IMR-90 (cell line): Measurements from ENCODE around the gene CDC5L. TPM values are rescaled to one million over a fixed set of nuclear protein-coding genes. Genes with fewer than 3 reads are reported as not detected.

Source experiments
- ATAC-seq: fragments of 200-7000 bp; cut with Tn5 transposase; 2 replicates; pipeline ENCODE4 v1.9.1; 2020; ENCODE audit warnings: low read depth, mild to moderate bottlenecking, moderate library complexity
- BruUV-seq: library from RNA; stranded (reverse); fragments of 400-500 nt; replicated peaks from 2 replicates; lab custom pipeline; 2021; lab: Mats Ljungman, UMichigan
- CTCF ChIA-PET: fragments of 300-600 bp; formaldehyde crosslinking; extraction: SDS; loops from one replicate; lab custom pipeline; 2021; ENCODE audit warnings: antibody characterized with exemption; lab: Yijun Ruan, JAX
- POLR2A ChIA-PET: fragments of 300-600 bp; sonication (Branson Sonifier 250); formaldehyde crosslinking; loops from one replicate; lab custom pipeline; 2022; ENCODE audit warnings: antibody characterized with exemption; ENCODE audit not compliant: unreplicated experiment; lab: Charles Lee
- DNase-seq: peaks from one replicate; pipeline ENCODE4 v3.0.0; 2013
- H2AFZ ChIP-seq: replicated peaks from 2 replicates; pipeline ENCODE3; 2013; ENCODE audit warnings: low read length, mild to moderate bottlenecking; ENCODE audit not compliant: poor library complexity
- H2AK5ac ChIP-seq: 2 replicates; pipeline ENCODE4 v1.6.1; 2013; ENCODE audit warnings: low read depth, low read length, inconsistent platforms
- H2AK9ac ChIP-seq: replicated peaks from 2 replicates; pipeline ENCODE3; 2013; ENCODE audit warnings: mild to moderate bottlenecking, low read depth, low read length, moderate library complexity; ENCODE audit not compliant: poor library complexity
- H2BK120ac ChIP-seq: 2 replicates; pipeline ENCODE4 v1.6.1; 2013; ENCODE audit warnings: low read depth, low read length, inconsistent platforms
- H2BK15ac ChIP-seq: 3 replicates; pipeline ENCODE4 v1.6.1; 2013; ENCODE audit warnings: low read depth, low read length, inconsistent platforms
- H2BK20ac ChIP-seq: 2 replicates; pipeline ENCODE4 v1.6.1; 2013; ENCODE audit warnings: low read depth, mild to moderate bottlenecking, inconsistent platforms, low read length, moderate library complexity
- H2BK5ac ChIP-seq: 2 replicates; pipeline ENCODE4 v1.6.1; 2013; ENCODE audit warnings: mild to moderate bottlenecking, low read depth, low read length, inconsistent platforms; ENCODE audit not compliant: poor library complexity, severe bottlenecking
- H3K14ac ChIP-seq: replicated peaks from 2 replicates; pipeline ENCODE4 v1.6.1; 2013; ENCODE audit warnings: low read depth, low read length, inconsistent platforms
- H3K18ac ChIP-seq: 2 replicates; pipeline ENCODE4 v1.6.1; 2013; ENCODE audit warnings: low read depth, low read length, control low read depth
- H3K23ac ChIP-seq: 2 replicates; pipeline ENCODE4 v1.6.1; 2013; ENCODE audit warnings: low read depth, low read length, inconsistent platforms
- H3K27ac ChIP-seq: 2 replicates; pipeline ENCODE4 v1.5.1; 2013; ENCODE audit warnings: mild to moderate bottlenecking, control low read depth, low read length; ENCODE audit not compliant: insufficient read depth
- H3K27me3 ChIP-seq: 2 replicates; pipeline ENCODE4 v1.6.1; 2013; ENCODE audit warnings: low read length; ENCODE audit not compliant: control insufficient read depth, insufficient read depth
- H3K36me3 ChIP-seq: 2 replicates; pipeline ENCODE4 v1.6.1; 2013; ENCODE audit warnings: low read length, mixed read lengths; ENCODE audit not compliant: control insufficient read depth, insufficient read depth
- H3K4ac ChIP-seq: 2 replicates; pipeline ENCODE4 v1.6.1; 2013; ENCODE audit warnings: low read depth, low read length, inconsistent platforms
- H3K4me1 ChIP-seq: 2 replicates; pipeline ENCODE4 v1.6.1; 2013; ENCODE audit warnings: low read length, mixed read lengths; ENCODE audit not compliant: control insufficient read depth, insufficient read depth
- H3K4me2 ChIP-seq: 2 replicates; pipeline ENCODE4 v1.6.1; 2013; ENCODE audit warnings: low read depth, mild to moderate bottlenecking, control low read depth, low read length, moderate library complexity
- H3K4me3 ChIP-seq: 2 replicates; pipeline ENCODE4 v1.5.1; 2013; ENCODE audit warnings: low read depth, mild to moderate bottlenecking, control low read depth, low read length, moderate library complexity; ENCODE audit not compliant: insufficient read depth
- H3K56ac ChIP-seq: 2 replicates; pipeline ENCODE4 v1.6.1; 2013; ENCODE audit warnings: low read length, inconsistent platforms; ENCODE audit not compliant: insufficient read depth; ENCODE audit errors: extremely low read depth
- H3K79me1 ChIP-seq, 2 experiments: 2 replicates each; pipeline ENCODE4 v1.6.1; 2013; ENCODE audit warnings: low read length in 2 of 2, inconsistent platforms in 1 of 2, low read depth in 1 of 2
- H3K9ac ChIP-seq: 2 replicates; pipeline ENCODE4 v1.6.1; 2013; ENCODE audit warnings: low read depth, low read length, control low read depth
- H3K9me1 ChIP-seq: 2 replicates; pipeline ENCODE4 v1.6.1; 2013; ENCODE audit warnings: low read length, inconsistent platforms; ENCODE audit not compliant: insufficient read depth
- H3K9me3 ChIP-seq: 2 replicates; pipeline ENCODE4 v1.6.1; 2013; ENCODE audit warnings: low read length; ENCODE audit not compliant: control insufficient read depth, insufficient read depth
- H4K20me1 ChIP-seq: 2 replicates; pipeline ENCODE4 v1.6.1; 2013; ENCODE audit warnings: low read length, inconsistent platforms; ENCODE audit not compliant: insufficient read depth
- H4K5ac ChIP-seq: 2 replicates; pipeline ENCODE4 v1.6.1; 2013; ENCODE audit warnings: mild to moderate bottlenecking, low read depth, low read length, control low read depth
- H4K8ac ChIP-seq, 2 experiments: 2 replicates each; pipeline ENCODE4 v1.6.1; 2013; ENCODE audit warnings: low read depth in 2 of 2, low read length in 2 of 2, control low read depth in 1 of 2, inconsistent platforms in 1 of 2
- H4K91ac ChIP-seq: 2 replicates; pipeline ENCODE4 v1.6.1; 2013; ENCODE audit warnings: low read depth, low read length, inconsistent platforms; ENCODE audit not compliant: insufficient read depth
- BHLHE40 ChIP-seq: fragments of 150-350 bp; IDR thresholded peaks from 2 replicates; pipeline ENCODE4 v1.6.1; 2016; ENCODE audit warnings: mild to moderate bottlenecking, low read depth, low read length
- CHD1 ChIP-seq: IDR thresholded peaks from 2 replicates; pipeline ENCODE4 v1.6.1; 2012; ENCODE audit warnings: low read depth, low read length, improper control_type of control experiment
- MAFK ChIP-seq: IDR thresholded peaks from 2 replicates; pipeline ENCODE4 v1.6.1; 2012; ENCODE audit warnings: low read depth, low read length, improper control_type of control experiment
- MXI1 ChIP-seq: IDR thresholded peaks from 2 replicates; pipeline ENCODE4 v1.6.1; 2012; ENCODE audit warnings: low read depth, mild to moderate bottlenecking, low read length, moderate library complexity, borderline replicate concordance
- NFE2L2 ChIP-seq: fragments of 150-350 bp; IDR thresholded peaks from 2 replicates; pipeline ENCODE4 v1.6.1; 2016; ENCODE audit warnings: low read depth, mild to moderate bottlenecking, low read length
- POLR2A ChIP-seq: IDR thresholded peaks from 2 replicates; pipeline ENCODE4 v1.6.1; 2012; ENCODE audit warnings: mild to moderate bottlenecking, low read depth, low read length
- RAD21 ChIP-seq: IDR thresholded peaks from 2 replicates; pipeline ENCODE4 v1.6.1; 2012; ENCODE audit warnings: low read length, improper control_type of control experiment
- RCOR1 ChIP-seq: IDR thresholded peaks from 2 replicates; pipeline ENCODE4 v1.6.1; 2012; ENCODE audit warnings: mild to moderate bottlenecking, low read length, improper control_type of control experiment; ENCODE audit not compliant: insufficient replicate concordance
- RFX5 ChIP-seq: IDR thresholded peaks from 2 replicates; pipeline ENCODE4 v1.8.0; 2012; ENCODE audit warnings: low read depth, mild to moderate bottlenecking, low read length, moderate library complexity
- WGBS, 2 experiments: methylation state at CpG; one replicate each; pipeline versions ENCODE4 v1.1.5 to v1.1.7; 2013; ENCODE audit warnings: missing lambda C conversion rate in 2 of 2; ENCODE audit not compliant: insufficient read length in 1 of 2; ENCODE audit errors: extremely low coverage in 2 of 2; 5-methylcytosine and 5-hydroxymethylcytosine counted together
- dilution Hi-C: fragments of 300-500 bp; cut with HindIII; formaldehyde crosslinking; loops from one replicate; pipeline ENCODE4 v1.14.3; 2018; ENCODE audit warnings: low sequenced_read_pairs; ENCODE audit not compliant: unreplicated experiment
- in situ Hi-C: fragments of 300-500 bp; cut with MboI; formaldehyde crosslinking; loops from 3 replicates; pipeline ENCODE4 v1.14.3; 2019; ENCODE audit warnings: low sequenced_read_pairs, inconsistent platforms, mixed read lengths
- intact Hi-C: fragments of 100-400 bp; cut with micrococcal nuclease; formaldehyde crosslinking; loops from 2 replicates; pipeline ENCODE4 v1.10.0; 2022
- polyA plus RNA-seq, 3 experiments: library from polyadenylated mRNA; depleted of rRNA; stranded (reverse); fragments of >200 nt; gene quantifications; 2 replicates each; pipeline ENCODE4 v1.2.3, GENCODE V29; 2012; ENCODE audit warnings: low replicate concordance in 1 of 3
- total RNA-seq: library from RNA; depleted of rRNA; stranded (reverse); fragments of >200 nt; gene quantifications from 2 replicates; pipeline ENCODE4 v1.2.3, GENCODE V29; 2012
- TF ChIP-seq, protein P1 (sequence below): fragments of 150-350 bp; IDR thresholded peaks from 2 replicates; pipeline ENCODE4 v1.6.1; 2017; ENCODE audit warnings: mild to moderate bottlenecking, antibody characterized with exemption, low read length, low read depth
- TF ChIP-seq, protein P2 (sequence below): fragments of 150-350 bp; IDR thresholded peaks from 2 replicates; pipeline ENCODE4 v1.6.1; 2016; ENCODE audit warnings: low read depth, mild to moderate bottlenecking, low read length, moderate library complexity, borderline replicate concordance
- TF ChIP-seq, protein P3 (sequence below): conservative IDR thresholded peaks from 2 replicates; pipeline ENCODE4 v1.5.1; 2012; ENCODE audit warnings: mild to moderate bottlenecking, low read depth, low read length, improper control_type of control experiment

CDC5L gene
- total and polyA plus RNA-seq, 2 of the 4 experiments (the other 2 are of a cell fraction), result 9.9 to 17.7 TPM

DNA sequence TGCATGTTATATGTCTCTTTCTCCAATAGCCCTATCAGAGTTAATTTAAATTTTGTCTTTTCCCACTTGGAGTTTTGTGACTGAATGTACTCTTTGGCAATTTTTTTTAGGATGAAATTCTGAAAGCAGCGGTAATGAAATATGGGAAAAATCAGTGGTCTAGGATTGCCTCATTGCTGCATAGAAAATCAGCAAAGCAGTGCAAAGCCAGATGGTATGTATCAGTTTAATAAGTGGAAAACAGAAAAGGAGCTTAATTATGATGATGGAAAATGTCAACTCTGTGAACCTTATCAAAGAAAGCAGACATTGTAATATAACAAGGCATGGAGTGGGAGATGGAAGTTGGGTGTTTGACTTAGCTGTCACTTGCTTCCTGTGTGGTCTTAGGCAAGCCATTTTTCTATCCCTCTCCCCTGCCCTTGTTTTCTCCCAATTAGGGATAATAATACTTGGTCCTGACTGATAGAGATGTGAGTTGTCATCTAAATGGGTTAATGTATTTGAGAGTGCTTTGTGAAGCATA lies 2.7 kb downstream of the CDC5L start:
- no peak overlapping the region for H2AFZ ChIP-seq
- H2AK5ac ChIP-seq, result no peak overlapping the region
- H2AK9ac ChIP-seq, result no peak overlapping the region
- ChIA-PET POLR2A (no interaction called here), CTCF (no interaction called here)
- H3K36me3 ChIP-seq, result peaks cover 24% of the 10 kb centered on the region
- H4K8ac ChIP-seq, result no peak overlapping the region
- no peak overlapping the region for H2BK5ac ChIP-seq
- H2BK20ac ChIP-seq, result no peak overlapping the region
- H3K18ac ChIP-seq, result no peak overlapping the region
- no peak overlapping the region for H3K4ac ChIP-seq
- ATAC-seq (no peak), DNase-seq (no peak)
- intact Hi-C loops (no loop called here), in situ Hi-C loops (no loop called here), dilution Hi-C loops (no loop called here)
- peaks cover 24 to 42% of the 10 kb centered on the region in 2 experiments for H3K79me1 ChIP-seq
- H3K23ac ChIP-seq, result no peak overlapping the region
- H3K9me1 ChIP-seq, result peaks cover 6% of the 10 kb centered on the region
- H4K20me1 ChIP-seq, result peaks cover 16% of the 10 kb centered on the region
- WGBS, 2 experiments, result 60% methylated on average over 1 of the region's 1 CpG; no CpG with 5 or more reads in 1 of the 2 experiments
- no peak overlapping the region for H2BK15ac ChIP-seq
- no peaks in the 10 kb centered on the region for H3K9me3 ChIP-seq
- TF ChIP-seq, protein P1, sequence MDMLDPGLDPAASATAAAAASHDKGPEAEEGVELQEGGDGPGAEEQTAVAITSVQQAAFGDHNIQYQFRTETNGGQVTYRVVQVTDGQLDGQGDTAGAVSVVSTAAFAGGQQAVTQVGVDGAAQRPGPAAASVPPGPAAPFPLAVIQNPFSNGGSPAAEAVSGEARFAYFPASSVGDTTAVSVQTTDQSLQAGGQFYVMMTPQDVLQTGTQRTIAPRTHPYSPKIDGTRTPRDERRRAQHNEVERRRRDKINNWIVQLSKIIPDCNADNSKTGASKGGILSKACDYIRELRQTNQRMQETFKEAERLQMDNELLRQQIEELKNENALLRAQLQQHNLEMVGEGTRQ, result no peak
- TF ChIP-seq, protein P2, sequence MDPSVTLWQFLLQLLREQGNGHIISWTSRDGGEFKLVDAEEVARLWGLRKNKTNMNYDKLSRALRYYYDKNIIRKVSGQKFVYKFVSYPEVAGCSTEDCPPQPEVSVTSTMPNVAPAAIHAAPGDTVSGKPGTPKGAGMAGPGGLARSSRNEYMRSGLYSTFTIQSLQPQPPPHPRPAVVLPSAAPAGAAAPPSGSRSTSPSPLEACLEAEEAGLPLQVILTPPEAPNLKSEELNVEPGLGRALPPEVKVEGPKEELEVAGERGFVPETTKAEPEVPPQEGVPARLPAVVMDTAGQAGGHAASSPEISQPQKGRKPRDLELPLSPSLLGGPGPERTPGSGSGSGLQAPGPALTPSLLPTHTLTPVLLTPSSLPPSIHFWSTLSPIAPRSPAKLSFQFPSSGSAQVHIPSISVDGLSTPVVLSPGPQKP, result no peak
- no peak for TF ChIP-seq MXI1
- no peak for TF ChIP-seq MAFK
- TF ChIP-seq CHD1, result no peak
- TF ChIP-seq NFE2L2, result no peak
- no peak for TF ChIP-seq RFX5
- no peak for TF ChIP-seq RCOR1
- no peak for TF ChIP-seq RAD21
- TF ChIP-seq, protein P3, sequence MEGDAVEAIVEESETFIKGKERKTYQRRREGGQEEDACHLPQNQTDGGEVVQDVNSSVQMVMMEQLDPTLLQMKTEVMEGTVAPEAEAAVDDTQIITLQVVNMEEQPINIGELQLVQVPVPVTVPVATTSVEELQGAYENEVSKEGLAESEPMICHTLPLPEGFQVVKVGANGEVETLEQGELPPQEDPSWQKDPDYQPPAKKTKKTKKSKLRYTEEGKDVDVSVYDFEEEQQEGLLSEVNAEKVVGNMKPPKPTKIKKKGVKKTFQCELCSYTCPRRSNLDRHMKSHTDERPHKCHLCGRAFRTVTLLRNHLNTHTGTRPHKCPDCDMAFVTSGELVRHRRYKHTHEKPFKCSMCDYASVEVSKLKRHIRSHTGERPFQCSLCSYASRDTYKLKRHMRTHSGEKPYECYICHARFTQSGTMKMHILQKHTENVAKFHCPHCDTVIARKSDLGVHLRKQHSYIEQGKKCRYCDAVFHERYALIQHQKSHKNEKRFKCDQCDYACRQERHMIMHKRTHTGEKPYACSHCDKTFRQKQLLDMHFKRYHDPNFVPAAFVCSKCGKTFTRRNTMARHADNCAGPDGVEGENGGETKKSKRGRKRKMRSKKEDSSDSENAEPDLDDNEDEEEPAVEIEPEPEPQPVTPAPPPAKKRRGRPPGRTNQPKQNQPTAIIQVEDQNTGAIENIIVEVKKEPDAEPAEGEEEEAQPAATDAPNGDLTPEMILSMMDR, result no peak
- no peak for TF ChIP-seq POLR2A
- TF ChIP-seq BHLHE40, result no peak
- H3K4me1 ChIP-seq, result peaks cover 4% of the 10 kb centered on the region; the same call in 1 of the 2 replicates
- no peak overlapping the region for H3K4me3 ChIP-seq
- no peak overlapping the region for H3K14ac ChIP-seq
- no peak overlapping the region for H3K56ac ChIP-seq
- H3K4me2 ChIP-seq, result no peak overlapping the region
- no TSS peak for BruUV-seq
- H3K9ac ChIP-seq, result no peak overlapping the region
- no peaks in the 10 kb centered on the region for H3K27me3 ChIP-seq
- no peak overlapping the region for H3K27ac ChIP-seq
- no peak overlapping the region for H4K91ac ChIP-seq
- H2BK120ac ChIP-seq, result no peak overlapping the region
- no peak overlapping the region for H4K5ac ChIP-seq
